Gastrocnemius medialis (tissue), 4 donors: ENCODE measurements around the gene SCN3B.

Experiments
- CTCF ChIP-seq, 5 experiments: fragments of 450-650 bp in 3 of 5; fragments of 200-600 bp in 2 of 5; sonication (generic) in 2 of 5; IDR thresholded peaks in 4 of 5; conservative IDR thresholded peaks in 1 of 5; 1 replicate in 4 of 5; 2 replicates in 1 of 5; pipeline ENCODE4 v1.5.1; 2016 to 2019; ENCODE audit warnings: antibody characterized with exemption in 5 of 5, mild to moderate bottlenecking in 3 of 5, moderate library complexity in 3 of 5
- POLR2A ChIP-seq, 2 donors: fragments of 450-650 bp; IDR thresholded peaks; one replicate each; pipeline ENCODE4 v1.6.1; 2017; ENCODE audit warnings: antibody characterized with exemption in 2 of 2, mild to moderate bottlenecking in 2 of 2, moderate library complexity in 2 of 2

GRCh38 chr11:123607781-123608180 is 46.6 kb downstream of the SCN3B start:
- no peak for TF ChIP-seq CTCF (IDR thresholded peaks at IDR 0.05 in 4 of 5, conservative IDR thresholded peaks at IDR 0.05 in 1 of 5)
- TF ChIP-seq POLR2A (IDR thresholded peaks at IDR 0.05): no peak
